Astrocyte (in vitro differentiated cells and primary cell): ENCODE data around the gene TLL2. TPM values are rescaled to one million over a fixed set of nuclear protein-coding genes. Genes with fewer than 3 reads are reported as not detected.

Source experiments
- DNase-seq: peaks from one replicate; pipeline ENCODE4 v3.0.0-alpha.2; 2010; ENCODE audit warnings: low read depth
- FAIRE-seq: peaks from 2 replicates; lab custom pipeline; 2011; peaks lifted over from hg19 to GRCh38; lab: Jason Lieb, UNC
- H2AFZ ChIP-seq: 2 replicates; pipeline ENCODE4 v1.6.0; 2012; ENCODE audit warnings: low read depth, low read length, inconsistent platforms
- H3K27ac ChIP-seq: 2 replicates; pipeline ENCODE4 v1.5.1; 2011; ENCODE audit warnings: low read depth, low read length, inconsistent platforms
- H3K27me3 ChIP-seq: 2 replicates; pipeline ENCODE4 v1.6.0; 2011; ENCODE audit warnings: low read length, inconsistent platforms; ENCODE audit not compliant: insufficient read depth
- H3K36me3 ChIP-seq: 2 replicates; pipeline ENCODE4 v1.5.1; 2011; ENCODE audit warnings: low read length, inconsistent platforms; ENCODE audit not compliant: insufficient read depth
- H3K4me1 ChIP-seq: 2 replicates; pipeline ENCODE4 v1.5.1; 2011; ENCODE audit warnings: low read length, inconsistent platforms; ENCODE audit not compliant: insufficient read depth
- H3K4me2 ChIP-seq: 2 replicates; pipeline ENCODE4 v1.6.0; 2012; ENCODE audit warnings: low read length, inconsistent platforms
- H3K4me3 ChIP-seq: 2 replicates; pipeline ENCODE4 v1.5.1; 2011; ENCODE audit warnings: low read depth, mild to moderate bottlenecking, low read length, inconsistent platforms; ENCODE audit not compliant: insufficient read depth
- H3K79me2 ChIP-seq: 2 replicates; pipeline ENCODE4 v1.6.0; 2012; ENCODE audit warnings: mild to moderate bottlenecking, low read length, inconsistent platforms; ENCODE audit not compliant: insufficient read depth
- H3K9ac ChIP-seq: 2 replicates; pipeline ENCODE4 v1.6.0; 2012; ENCODE audit warnings: mild to moderate bottlenecking, low read length, inconsistent platforms
- H3K9me3 ChIP-seq: 2 replicates; pipeline ENCODE4 v1.5.1; 2012; ENCODE audit warnings: low read depth, mild to moderate bottlenecking, low read length, inconsistent platforms; ENCODE audit not compliant: insufficient read depth
- H4K20me1 ChIP-seq: 2 replicates; pipeline ENCODE4 v1.6.0; 2012; ENCODE audit warnings: low read length, inconsistent platforms; ENCODE audit not compliant: insufficient read depth
- H3K27ac Mint-ChIP-seq: one replicate; pipeline ENCODE4 v1.8.0; 2021; ENCODE audit warnings: mild to moderate bottlenecking, mixed read lengths; ENCODE audit not compliant: unreplicated experiment
- H3K27me3 Mint-ChIP-seq: one replicate; pipeline ENCODE4 v1.8.0; 2021; ENCODE audit warnings: low read depth, mixed read lengths; ENCODE audit not compliant: unreplicated experiment
- H3K36me3 Mint-ChIP-seq: one replicate; pipeline ENCODE4 v1.8.0; 2021; ENCODE audit warnings: low read depth, mixed read lengths; ENCODE audit not compliant: unreplicated experiment
- H3K4me1 Mint-ChIP-seq: one replicate; pipeline ENCODE4 v1.8.0; 2021; ENCODE audit warnings: low read depth, mixed read lengths; ENCODE audit not compliant: unreplicated experiment
- H3K4me3 Mint-ChIP-seq: one replicate; pipeline ENCODE4 v1.8.0; 2021; ENCODE audit warnings: mild to moderate bottlenecking, moderate library complexity, mixed read lengths; ENCODE audit not compliant: unreplicated experiment
- H3K9me3 Mint-ChIP-seq: one replicate; pipeline ENCODE4 v1.8.0; 2021; ENCODE audit warnings: mild to moderate bottlenecking, mixed read lengths; ENCODE audit not compliant: unreplicated experiment
- CTCF ChIP-seq: IDR thresholded peaks from 2 replicates; pipeline ENCODE4 v1.5.1; 2011; ENCODE audit warnings: low read depth, mild to moderate bottlenecking, inconsistent platforms, low read length, moderate library complexity; ENCODE audit not compliant: insufficient read depth
- EZH2 ChIP-seq: IDR thresholded peaks from 2 replicates; pipeline ENCODE4 v1.6.1; 2012; ENCODE audit warnings: mild to moderate bottlenecking, low read length, inconsistent platforms; ENCODE audit not compliant: insufficient read depth
- total RNA-seq: library from RNA; stranded (reverse); gene quantifications from 2 replicates; pipeline ENCODE4 v1.2.1, GENCODE V29; 2021

TLL2 gene
- total RNA-seq, 1 donor from 2014 or later, result 7.6 TPM

DNA sequence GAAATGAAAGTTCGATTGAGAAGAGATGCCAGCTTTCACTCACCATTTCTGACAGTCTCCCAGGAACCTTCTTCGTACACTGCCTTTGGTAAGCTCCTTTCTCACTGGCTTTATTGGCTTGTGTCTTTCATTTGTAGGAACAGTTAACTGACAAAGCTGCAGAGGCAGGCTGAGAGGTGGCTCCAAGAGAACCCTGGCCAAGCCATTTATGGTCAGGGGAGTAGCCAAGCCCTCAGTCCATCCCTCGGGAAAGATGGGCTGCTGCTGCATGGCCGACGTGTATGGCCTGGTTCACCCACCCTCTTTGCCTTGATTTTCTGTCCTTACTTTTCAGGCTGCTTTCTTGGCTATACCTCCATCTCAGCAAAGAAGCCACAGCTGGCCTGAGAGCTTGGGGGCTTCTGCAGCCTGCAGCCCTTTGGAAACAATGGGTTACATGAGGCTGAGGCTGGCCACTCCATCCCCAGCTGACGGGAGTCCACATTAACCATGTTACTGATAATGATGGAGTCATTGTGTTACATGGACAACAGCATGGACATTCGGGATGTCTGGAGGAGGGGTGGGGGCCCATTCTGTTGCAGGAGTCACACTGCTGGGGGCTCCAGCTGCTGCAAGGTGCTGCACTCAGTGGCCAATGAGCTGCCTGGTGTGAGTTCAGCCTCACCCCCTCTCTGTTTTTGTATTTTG, 154.7 kb downstream of the TLL2 start, which contains the start of gene OPALIN:
Gene OPALIN (minus strand): TSS at position 152 of the 690 bp plus-strand sequence. CDS start 106 bp downstream, at position 46.
- H3K9ac ChIP-seq, result no peak within 1 kb of the TSS
- H3K79me2 ChIP-seq, result no peaks in the 10 kb centered on the region
- H3K27me3 Mint-ChIP-seq, result peaks cover 16% of the 10 kb centered on the region
- H3K4me3 ChIP-seq, result no peak within 1 kb of the TSS
- H4K20me1 ChIP-seq, result no peaks in the 10 kb centered on the region
- no peaks in the 10 kb centered on the region for H3K27me3 ChIP-seq
- H2AFZ ChIP-seq, result no peak within 1 kb of the TSS
- no peak within 1 kb of the TSS for H3K27ac Mint-ChIP-seq
- DNase-seq, result no peak
- H3K27ac ChIP-seq, result no peak within 1 kb of the TSS
- H3K4me1 ChIP-seq, result no peaks in the 10 kb centered on the region
- no peaks in the 10 kb centered on the region for H3K36me3 ChIP-seq
- H3K36me3 Mint-ChIP-seq, result no peaks in the 10 kb centered on the region
- TF ChIP-seq CTCF (no peak), EZH2 (no peak)
- peaks cover 6% of the 10 kb centered on the region for H3K9me3 Mint-ChIP-seq
- H3K4me2 ChIP-seq, result no peak within 1 kb of the TSS
- no peaks in the 10 kb centered on the region for H3K4me1 Mint-ChIP-seq
- H3K9me3 ChIP-seq, result no peaks in the 10 kb centered on the region
- no peak for FAIRE-seq
- H3K4me3 Mint-ChIP-seq, result no peak within 1 kb of the TSS

DNA sequence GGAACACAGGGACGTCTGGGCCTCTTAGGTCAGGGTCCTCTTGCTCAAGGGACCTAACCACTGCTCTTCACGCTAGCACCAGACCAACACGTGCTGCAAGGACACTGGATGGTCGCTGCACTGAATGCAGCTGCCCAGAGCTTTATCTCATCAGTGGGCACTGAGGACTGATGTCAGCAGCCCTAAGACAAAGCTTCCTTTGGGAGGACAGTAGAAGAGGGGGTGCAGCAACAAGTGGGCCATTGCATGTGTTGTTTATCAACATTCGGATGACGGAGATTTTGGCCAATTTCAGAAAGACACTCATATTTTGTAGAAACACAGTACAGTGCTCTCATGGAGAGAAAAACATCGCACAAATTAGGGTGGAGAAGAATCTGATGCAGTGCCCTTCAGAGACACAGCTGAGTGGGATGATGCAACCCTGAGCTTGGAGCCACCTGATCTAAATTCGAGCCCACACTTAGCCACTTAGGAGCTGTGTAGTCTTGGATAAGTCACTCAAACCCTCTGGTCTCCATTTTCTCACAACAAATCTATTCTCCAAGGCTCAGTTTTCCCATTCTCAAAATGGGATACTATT, 156.6 kb downstream of the TLL2 start:
- no peak for TF ChIP-seq CTCF
- no peak for TF ChIP-seq EZH2
- no peak for FAIRE-seq
- no peak overlapping the region for H3K27ac Mint-ChIP-seq

GRCh38 chr10:96352582-96352981, 161.1 kb downstream of the TLL2 start:
- Mint-ChIP-seq H3K36me3 (no peaks in the 10 kb centered on the region), H3K27me3 (peaks cover 15% of the 10 kb centered on the region), H3K4me3 (no peak overlapping the region), H3K27ac (no peak overlapping the region), H3K9me3 (peaks cover 6% of the 10 kb centered on the region), H3K4me1 (no peaks in the 10 kb centered on the region)
- no peaks in the 10 kb centered on the region for H3K79me2 ChIP-seq
- TF ChIP-seq EZH2 (no peak), CTCF (no peak)
- no peaks in the 10 kb centered on the region for H3K9me3 ChIP-seq
- no peak overlapping the region for H3K4me2 ChIP-seq
- no peaks in the 10 kb centered on the region for H4K20me1 ChIP-seq
- no peak overlapping the region for H3K4me3 ChIP-seq
- no peak overlapping the region for H3K9ac ChIP-seq
- FAIRE-seq (no peak), DNase-seq (no peak)
- H3K36me3 ChIP-seq, result no peaks in the 10 kb centered on the region
- no peak overlapping the region for H2AFZ ChIP-seq
- no peaks in the 10 kb centered on the region for H3K4me1 ChIP-seq
- peaks cover 7% of the 10 kb centered on the region for H3K27me3 ChIP-seq
- H3K27ac ChIP-seq, result no peak overlapping the region

More for the DNA sequence above, 156.6 kb downstream of the TLL2 start:
- DNase-seq, result no peak
- no peak overlapping the region for H3K4me3 ChIP-seq
- Mint-ChIP-seq H3K4me1 (no peaks in the 10 kb centered on the region), H3K9me3 (peaks cover 6% of the 10 kb centered on the region), H3K4me3 (no peak overlapping the region), H3K36me3 (no peaks in the 10 kb centered on the region), H3K27me3 (peaks cover 16% of the 10 kb centered on the region)
- no peaks in the 10 kb centered on the region for H4K20me1 ChIP-seq
- no peaks in the 10 kb centered on the region for H3K9me3 ChIP-seq
- H3K36me3 ChIP-seq, result no peaks in the 10 kb centered on the region
- no peak overlapping the region for H3K27ac ChIP-seq
- H2AFZ ChIP-seq, result no peak overlapping the region
- H3K4me2 ChIP-seq, result no peak overlapping the region
- no peaks in the 10 kb centered on the region for H3K4me1 ChIP-seq
- no peaks in the 10 kb centered on the region for H3K79me2 ChIP-seq
- no peak overlapping the region for H3K9ac ChIP-seq
- H3K27me3 ChIP-seq, result no peaks in the 10 kb centered on the region
